Measurements from ENCODE around the gene HERC5. TPM values are rescaled to one million over a fixed set of nuclear protein-coding genes. Genes with fewer than 3 reads are reported as not detected.
A peak's percentile ranks its signal among the peaks of the same experiment; 100 is the strongest.

The HERC5 gene
- total and polyA plus RNA-seq, 4 donors, result 3.9 to 7.8 (median 5.4) TPM

GRCh38 chr4:88440146-88440545, 16.8 kb upstream of the HERC5 start:
- 97 to 98% methylated on average over 1 of the region's 1 CpG for WGBS, 2 donors
- H3K27ac ChIP-seq (ENCODE audit: low read depth in 1 of 2, low read length in 1 of 2), result no peak overlapping the region
- TF ChIP-seq, protein P1, sequence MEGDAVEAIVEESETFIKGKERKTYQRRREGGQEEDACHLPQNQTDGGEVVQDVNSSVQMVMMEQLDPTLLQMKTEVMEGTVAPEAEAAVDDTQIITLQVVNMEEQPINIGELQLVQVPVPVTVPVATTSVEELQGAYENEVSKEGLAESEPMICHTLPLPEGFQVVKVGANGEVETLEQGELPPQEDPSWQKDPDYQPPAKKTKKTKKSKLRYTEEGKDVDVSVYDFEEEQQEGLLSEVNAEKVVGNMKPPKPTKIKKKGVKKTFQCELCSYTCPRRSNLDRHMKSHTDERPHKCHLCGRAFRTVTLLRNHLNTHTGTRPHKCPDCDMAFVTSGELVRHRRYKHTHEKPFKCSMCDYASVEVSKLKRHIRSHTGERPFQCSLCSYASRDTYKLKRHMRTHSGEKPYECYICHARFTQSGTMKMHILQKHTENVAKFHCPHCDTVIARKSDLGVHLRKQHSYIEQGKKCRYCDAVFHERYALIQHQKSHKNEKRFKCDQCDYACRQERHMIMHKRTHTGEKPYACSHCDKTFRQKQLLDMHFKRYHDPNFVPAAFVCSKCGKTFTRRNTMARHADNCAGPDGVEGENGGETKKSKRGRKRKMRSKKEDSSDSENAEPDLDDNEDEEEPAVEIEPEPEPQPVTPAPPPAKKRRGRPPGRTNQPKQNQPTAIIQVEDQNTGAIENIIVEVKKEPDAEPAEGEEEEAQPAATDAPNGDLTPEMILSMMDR (IDR thresholded peaks at IDR 0.05; ENCODE audit: control extremely low read depth, extremely low read depth), result no peak

GRCh38 chr4:88441696-88442095, 15.2 kb upstream of the HERC5 start:
- H3K27me3 ChIP-seq (ENCODE audit: control insufficient read depth in 3 of 3, insufficient read depth in 3 of 3, low read length in 2 of 3), result no peaks in the 10 kb centered on the region
- ATAC-seq (ENCODE audit: insufficient read depth, low FRiP score), result no peak
- no peak for DNase-seq
- peaks cover 0 to 1% (median 0%) of the 10 kb centered on the region in 5 donors for H3K4me1 ChIP-seq (ENCODE audit: control insufficient read depth in 5 of 5, insufficient read depth in 5 of 5, low read length in 5 of 5)
- peaks cover 7 to 21% (median 12%) of the 10 kb centered on the region in 4 donors for H3K36me3 ChIP-seq (ENCODE audit: control insufficient read depth in 4 of 4, insufficient read depth in 4 of 4, low read length in 4 of 4)
- H3K27ac ChIP-seq (ENCODE audit: low read depth in 1 of 2, low read length in 1 of 2), result no peak overlapping the region
- H3K9ac ChIP-seq (ENCODE audit: insufficient read depth in 1 of 2, low read length in 2 of 2), result no peak overlapping the region
- H3K4me3 ChIP-seq, result no peak overlapping the region
- TF ChIP-seq, protein P1 (IDR thresholded peaks at IDR 0.05; ENCODE audit: control extremely low read depth, extremely low read depth), result no peak
- peaks cover 0 to 2% (median 0%) of the 10 kb centered on the region in 4 donors for H3K9me3 ChIP-seq (ENCODE audit: control insufficient read depth in 4 of 4, insufficient read depth in 3 of 4, low read length in 3 of 4)

More at GRCh38 chr4:88440146-88440545, 16.8 kb upstream of the HERC5 start:
- H3K4me1 ChIP-seq (ENCODE audit: control insufficient read depth in 5 of 5, insufficient read depth in 5 of 5, low read length in 5 of 5), result no peaks in the 10 kb centered on the region
- ATAC-seq (ENCODE audit: insufficient read depth, low FRiP score), result no peak
- H3K9me3 ChIP-seq (ENCODE audit: control insufficient read depth in 4 of 4, insufficient read depth in 3 of 4, low read length in 3 of 4), result peaks cover 0 to 2% (median 0%) of the 10 kb centered on the region in 4 donors
- no peak for DNase-seq
- no peak overlapping the region for H3K4me3 ChIP-seq
- peaks cover 7 to 23% (median 13%) of the 10 kb centered on the region in 4 donors for H3K36me3 ChIP-seq (ENCODE audit: control insufficient read depth in 4 of 4, insufficient read depth in 4 of 4, low read length in 4 of 4)
- no peaks in the 10 kb centered on the region for H3K27me3 ChIP-seq (ENCODE audit: control insufficient read depth in 3 of 3, insufficient read depth in 3 of 3, low read length in 2 of 3)
- H3K9ac ChIP-seq (ENCODE audit: insufficient read depth in 1 of 2, low read length in 2 of 2), result no peak overlapping the region

DNA sequence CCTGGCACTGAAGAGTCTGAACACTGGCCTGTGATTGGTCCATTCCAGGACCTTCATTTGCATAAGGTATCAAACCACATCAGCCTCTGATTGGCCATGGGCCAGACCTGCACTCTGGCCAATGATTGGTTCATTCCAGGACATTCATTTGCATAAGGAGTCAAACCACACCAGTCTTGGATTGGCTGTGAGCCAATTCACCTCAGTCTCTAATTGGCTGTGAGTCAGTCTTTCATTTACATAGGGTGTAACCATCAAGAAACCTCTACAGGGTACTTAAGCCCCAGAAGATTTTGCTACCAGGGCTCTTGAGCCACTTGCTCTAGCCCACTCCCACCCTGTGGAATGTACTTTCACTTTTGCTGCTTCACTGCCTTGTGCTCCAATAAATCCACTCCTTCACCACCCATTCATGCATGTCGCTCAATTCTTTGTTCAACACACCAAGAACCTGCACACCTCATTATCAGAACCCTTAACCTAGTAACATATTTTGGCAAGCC, 14.2 kb upstream of the HERC5 start:
- TF ChIP-seq, protein P1 (IDR thresholded peaks at IDR 0.05; ENCODE audit: control extremely low read depth, extremely low read depth), result no peak
- Histone ChIP-seq H3K4me3 (no peak overlapping the region), H3K4me1 (ENCODE audit: control insufficient read depth in 5 of 5, insufficient read depth in 5 of 5, low read length in 5 of 5) (peaks cover 0 to 3% (median 1%) of the 10 kb centered on the region in 5 donors), H3K36me3 (ENCODE audit: control insufficient read depth in 4 of 4, insufficient read depth in 4 of 4, low read length in 4 of 4) (peaks cover 7 to 21% (median 11%) of the 10 kb centered on the region in 4 donors), H3K9ac (ENCODE audit: insufficient read depth in 1 of 2, low read length in 2 of 2) (no peak overlapping the region), H3K27me3 (ENCODE audit: control insufficient read depth in 3 of 3, insufficient read depth in 3 of 3, low read length in 2 of 3) (no peaks in the 10 kb centered on the region), H3K9me3 (ENCODE audit: control insufficient read depth in 4 of 4, insufficient read depth in 3 of 4, low read length in 3 of 4) (peaks cover 0 to 2% (median 0%) of the 10 kb centered on the region in 4 donors), H3K27ac (ENCODE audit: low read depth in 1 of 2, low read length in 1 of 2) (no peak overlapping the region)
- 81 to 96% methylated on average over 1 of the region's 1 CpG for WGBS, 2 donors
- ATAC-seq (ENCODE audit: insufficient read depth, low FRiP score), result no peak
- peak in 1 of 3 donors; percentile 3 for DNase-seq

DNA sequence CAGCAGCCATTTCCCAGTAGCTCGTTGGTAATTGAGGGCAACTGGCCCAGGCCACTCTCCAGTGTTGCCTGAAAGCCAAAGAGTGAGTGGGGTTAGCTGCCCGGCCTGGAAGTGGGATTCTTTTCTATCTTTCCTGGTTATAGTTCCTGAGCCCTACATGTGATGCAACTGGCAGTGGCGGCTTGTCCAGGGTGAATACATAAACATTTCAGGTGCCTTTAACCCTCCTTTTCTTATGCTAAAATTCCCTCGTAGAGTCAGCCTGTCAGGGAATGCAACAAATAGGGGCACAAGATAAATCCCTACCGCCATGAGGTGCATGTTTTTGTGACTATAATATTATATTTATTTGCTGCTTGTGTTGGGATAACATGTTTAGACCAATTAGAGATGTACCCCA, 13.4 kb upstream of the HERC5 start:
- no peak overlapping the region for H3K4me3 ChIP-seq
- H3K27me3 ChIP-seq (ENCODE audit: control insufficient read depth in 3 of 3, insufficient read depth in 3 of 3, low read length in 2 of 3), result no peaks in the 10 kb centered on the region
- no peak overlapping the region for H3K9ac ChIP-seq (ENCODE audit: insufficient read depth in 1 of 2, low read length in 2 of 2)
- DNase-seq (no peak), ATAC-seq (ENCODE audit: insufficient read depth, low FRiP score) (no peak)
- 94 to 95% methylated on average over 5 of the region's 5 CpGs for WGBS, 2 donors
- H3K4me1 ChIP-seq (ENCODE audit: control insufficient read depth in 5 of 5, insufficient read depth in 5 of 5, low read length in 5 of 5), result peaks cover 0 to 3% (median 1%) of the 10 kb centered on the region in 5 donors
- no peak overlapping the region for H3K27ac ChIP-seq (ENCODE audit: low read depth in 1 of 2, low read length in 1 of 2)
- peaks cover 0 to 2% (median 0%) of the 10 kb centered on the region in 4 donors for H3K9me3 ChIP-seq (ENCODE audit: control insufficient read depth in 4 of 4, insufficient read depth in 3 of 4, low read length in 3 of 4)
- TF ChIP-seq, protein P1 (IDR thresholded peaks at IDR 0.05; ENCODE audit: control extremely low read depth, extremely low read depth), result no peak
- peaks cover 7 to 21% (median 11%) of the 10 kb centered on the region in 4 donors for H3K36me3 ChIP-seq (ENCODE audit: control insufficient read depth in 4 of 4, insufficient read depth in 4 of 4, low read length in 4 of 4)

Measured in lung (tissue), 12 donors.